Left lung (tissue), 10 donors: Measurements from ENCODE around the gene CTNNA1. TPM values are rescaled to one million over a fixed set of nuclear protein-coding genes. Genes with fewer than 3 reads are reported as not detected.
"Not testable (repeated sequence)": the region's sequence is repeated elsewhere in the genome, so short reads cannot be mapped to it uniquely, and the experiment has no call there.

ENCODE experiments used
- ATAC-seq: fragments of 200-7000 bp; cut with Tn5 transposase; one replicate; pipeline ENCODE4 v1.9.1; 2020; ENCODE audit warnings: moderate library complexity
- DNase-seq, 4 donors: peaks; one replicate each; pipeline ENCODE4 v3.0.0-alpha.2; 2013 to 2020
- H3K27ac ChIP-seq, 2 donors: fragments of 200-600 bp; sonication (generic) in 1 of 2; one replicate each; pipeline versions ENCODE4 v1.5.0 to v1.8.0; 2020 to 2021
- H3K27me3 ChIP-seq, 2 donors: fragments of 200-600 bp; sonication (generic) in 1 of 2; one replicate each; pipeline versions ENCODE4 v1.5.0 to v1.8.0; 2020 to 2021
- H3K36me3 ChIP-seq, 2 donors: fragments of 200-600 bp; sonication (generic) in 1 of 2; one replicate each; pipeline versions ENCODE4 v1.5.0 to v1.8.0; 2020 to 2021
- H3K4me1 ChIP-seq, 2 donors: fragments of 200-600 bp; one replicate each; pipeline ENCODE4 v1.8.0; 2021
- H3K4me3 ChIP-seq, 2 donors: fragments of 200-600 bp; sonication (generic) in 1 of 2; one replicate each; pipeline versions ENCODE4 v1.5.0 to v1.8.0; 2020 to 2021; ENCODE audit warnings: mild to moderate bottlenecking in 1 of 2
- H3K9me3 ChIP-seq, 2 donors: fragments of 200-600 bp; sonication (generic) in 1 of 2; one replicate each; pipeline versions ENCODE4 v1.5.0 to v1.8.0; 2020 to 2021
- CTCF ChIP-seq, 2 donors: fragments of 200-600 bp; sonication (generic) in 1 of 2; IDR thresholded peaks; one replicate each; pipeline versions ENCODE4 v1.5.0 to v1.8.0; 2021; ENCODE audit warnings: antibody characterized with exemption in 2 of 2
- intact Hi-C, 2 donors: fragments of 100-400 bp; cut with DNase I; formaldehyde crosslinking; loops; one replicate each; pipeline versions ENCODE4 v1.11.2 to v1.14.2; 2022
- polyA plus RNA-seq, 6 donors: library from polyadenylated mRNA; unstranded; fragments of 120-200 nt; gene quantifications; one replicate each; pipeline ENCODE4 v1.2.1, GENCODE V29; 2013; ENCODE audit not compliant: insufficient read length in 6 of 6
- total RNA-seq, 2 donors: library from RNA; stranded (reverse); fragmentation: NEBNext Ultra II Directional; extraction: Animal tissue kit (Norgen Biotek cat#: 25700); gene quantifications; one replicate each; pipeline ENCODE4 v1.2.1, GENCODE V29; 2021
- donor health status: DM: no; HTN: yes; CAD: no.
- donor health status: DM: no; HTN: no; CAD: no.

The CTNNA1 gene
- total and polyA plus RNA-seq, 8 donors, result 309 to 443 (median 366) TPM

DNA sequence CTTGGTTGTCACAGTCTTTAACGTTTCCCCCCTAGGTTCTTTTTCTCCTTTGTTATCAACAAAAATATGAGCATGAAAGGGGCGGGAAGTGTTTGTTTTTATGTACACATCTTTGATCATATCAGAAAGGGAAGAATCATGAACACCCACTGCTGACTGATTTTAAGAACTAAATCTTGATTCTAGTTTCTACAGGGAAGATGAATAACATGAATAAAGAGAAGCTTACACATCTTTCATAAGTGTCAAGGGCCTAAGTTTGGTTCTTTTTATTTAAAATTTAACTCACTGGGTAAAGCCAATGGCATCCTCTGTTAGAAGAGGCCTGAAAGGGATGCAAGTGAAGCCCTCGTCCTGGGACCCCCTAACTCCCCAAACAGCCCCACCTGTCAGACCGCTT is 14.8 kb upstream of the CTNNA1 start:
- DNase-seq, result no peak
- no peak for TF ChIP-seq CTCF (IDR thresholded peaks at IDR 0.05)
- Histone ChIP-seq H3K4me1 (peaks cover 0 to 16% of the 10 kb centered on the region in 2 donors), H3K4me3 (no peak overlapping the region), H3K27ac (no peak overlapping the region), H3K36me3 (no peaks in the 10 kb centered on the region), H3K9me3 (no peaks in the 10 kb centered on the region), H3K27me3 (no peaks in the 10 kb centered on the region)
- no peak for ATAC-seq
- intact Hi-C loops, result no loop called here

GRCh38 chr5:138739938-138740337 is 13.3 kb upstream of the CTNNA1 start:
- intact Hi-C loops, result no loop called here
- H3K36me3 ChIP-seq, result no peaks in the 10 kb centered on the region
- ATAC-seq (no peak), DNase-seq (no peak)
- H3K4me3 ChIP-seq, result no peak overlapping the region
- no peaks in the 10 kb centered on the region for H3K27me3 ChIP-seq
- no peak overlapping the region for H3K27ac ChIP-seq
- peaks cover 1 to 16% of the 10 kb centered on the region in 2 donors for H3K4me1 ChIP-seq
- TF ChIP-seq CTCF (IDR thresholded peaks at IDR 0.05), result no peak
- no peaks in the 10 kb centered on the region for H3K9me3 ChIP-seq

DNA sequence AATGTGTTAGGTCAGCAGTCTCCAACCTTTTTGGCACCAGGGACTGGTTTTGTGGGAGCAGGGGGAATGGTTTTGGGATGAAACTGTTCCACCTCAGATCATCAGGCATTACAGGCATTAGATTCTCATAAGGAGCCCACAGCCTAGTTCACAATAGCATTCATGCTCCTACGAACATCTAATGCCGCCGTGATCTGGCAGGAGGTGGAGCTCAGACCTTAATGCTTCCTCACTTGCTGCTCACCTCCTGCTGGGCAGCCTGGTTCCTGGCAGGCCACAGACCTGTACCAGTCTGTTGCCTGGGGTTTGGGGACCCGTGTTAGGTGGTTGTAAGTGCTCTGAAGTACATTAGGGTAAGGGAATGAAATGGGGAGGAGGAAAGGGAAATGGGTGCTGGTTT is 9.7 kb upstream of the CTNNA1 start:
- no peaks in the 10 kb centered on the region for H3K36me3 ChIP-seq

DNA sequence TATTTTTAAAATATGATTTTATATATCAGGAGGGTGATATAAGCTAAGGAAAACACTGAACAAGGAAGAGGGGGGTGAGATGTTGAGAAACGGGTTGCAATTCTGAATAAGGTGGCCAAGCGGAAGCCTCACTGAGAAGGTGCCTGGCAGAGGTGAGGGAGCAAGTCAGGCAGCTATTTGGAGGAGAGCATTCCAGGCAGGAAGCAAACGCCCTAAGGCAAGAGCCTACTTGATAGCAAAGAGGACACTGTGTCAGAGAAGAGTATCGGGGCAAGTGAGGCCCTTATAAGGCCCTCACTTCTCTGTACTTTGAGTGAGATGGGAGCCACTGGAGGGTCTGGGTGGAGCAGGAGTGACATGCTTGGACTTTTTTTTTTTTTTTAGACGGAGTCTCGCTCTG is 8.0 kb upstream of the CTNNA1 start:
- H3K27ac ChIP-seq, result no peak overlapping the region
- H3K4me3 ChIP-seq, result no peak overlapping the region
- peaks cover 3 to 16% of the 10 kb centered on the region in 2 donors for H3K4me1 ChIP-seq
- intact Hi-C loops, result no loop called here
- no peaks in the 10 kb centered on the region for H3K9me3 ChIP-seq
- ATAC-seq (peak; percentile 82), DNase-seq (peak in 1 of 4 donors; percentile 50)
- no peak for TF ChIP-seq CTCF (IDR thresholded peaks at IDR 0.05)
- H3K27me3 ChIP-seq, result no peaks in the 10 kb centered on the region
- no peaks in the 10 kb centered on the region for H3K36me3 ChIP-seq

More for the DNA sequence above, 9.7 kb upstream of the CTNNA1 start:
- H3K27me3 ChIP-seq, result no peaks in the 10 kb centered on the region
- ATAC-seq, result no peak
- no peak overlapping the region for H3K4me3 ChIP-seq
- no peak overlapping the region for H3K27ac ChIP-seq
- intact Hi-C loops, result no loop called here
- H3K4me1 ChIP-seq, result peaks cover 3 to 16% of the 10 kb centered on the region in 2 donors
- H3K9me3 ChIP-seq, result no peaks in the 10 kb centered on the region
- no peak for TF ChIP-seq CTCF (IDR thresholded peaks at IDR 0.05)
- DNase-seq, result no peak

- H3K27ac ChIP-seq, result no peak overlapping the region
- H3K4me1 ChIP-seq, result peaks cover 7 to 9% of the 10 kb centered on the region in 2 donors
- TF ChIP-seq CTCF (IDR thresholded peaks at IDR 0.05), result no peak
- no peak overlapping the region for H3K4me3 ChIP-seq
- H3K27me3 ChIP-seq, result no peaks in the 10 kb centered on the region
- no peaks in the 10 kb centered on the region for H3K36me3 ChIP-seq
- no peaks in the 10 kb centered on the region for H3K9me3 ChIP-seq
- intact Hi-C loops, result no loop called here
- ATAC-seq (no peak), DNase-seq (no peak)
These were observed 4.6 kb upstream of the CTNNA1 start for GRCh38 chr5:138748630-138749081.

DNA sequence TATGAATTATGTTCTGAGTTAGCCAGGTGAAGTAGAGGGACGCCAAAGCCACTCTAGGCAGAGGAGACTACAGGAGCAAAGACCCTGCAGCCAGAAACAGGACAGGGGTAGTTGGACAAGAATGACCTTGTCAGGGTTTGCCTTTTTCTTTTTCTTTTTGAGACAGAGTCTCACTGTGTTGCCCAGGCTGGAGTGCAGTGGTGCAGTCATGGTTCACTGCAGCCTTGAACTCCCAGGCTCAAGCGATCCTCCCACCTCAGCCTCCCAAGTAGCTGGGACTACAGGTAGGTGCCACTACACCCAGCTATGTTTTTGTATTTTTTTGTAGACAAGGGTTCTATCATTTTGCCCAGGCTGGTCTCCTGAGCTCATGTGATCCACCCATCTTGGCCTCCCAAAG is 1.9 kb upstream of the CTNNA1 start:
- H3K4me3 ChIP-seq, ATAC-seq, DNase-seq, H3K36me3 ChIP-seq, H3K27me3 ChIP-seq, H3K27ac ChIP-seq, intact Hi-C loops, H3K9me3 ChIP-seq: not testable (repeated sequence)
- peaks cover 12 to 32% of the 10 kb centered on the region in 2 donors for H3K4me1 ChIP-seq
